Measurements from ENCODE around the gene SCUBE1.

Gene SCUBE1

GRCh38 chr22:43234264-43234988 lies 108.7 kb downstream of the SCUBE1 start:
- DNase-seq: no peak

- DNase-seq: no peak
Measured at GRCh38 chr22:43233529-43233928, 109.6 kb downstream of the SCUBE1 start.

GRCh38 chr22:43232445-43232844 lies 110.7 kb downstream of the SCUBE1 start:
- DNase-seq: no peak

DNA sequence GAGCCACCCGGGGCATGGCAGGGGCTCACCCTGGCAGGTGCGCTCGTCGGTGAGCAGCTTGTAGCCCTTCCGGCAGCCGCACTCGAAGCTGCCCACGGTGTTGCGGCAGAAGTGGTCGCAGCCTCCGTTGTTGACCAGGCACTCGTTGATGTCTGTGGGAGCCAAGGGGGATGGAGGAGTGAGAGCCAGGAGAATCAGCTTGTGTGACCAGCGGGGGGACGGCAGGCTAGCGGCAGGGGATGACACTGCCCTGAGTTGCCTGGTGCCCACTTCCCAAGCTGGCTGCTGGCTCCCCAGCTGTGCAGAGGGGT lies 111.5 kb downstream of the SCUBE1 start:
- DNase-seq: no peak

DNA sequence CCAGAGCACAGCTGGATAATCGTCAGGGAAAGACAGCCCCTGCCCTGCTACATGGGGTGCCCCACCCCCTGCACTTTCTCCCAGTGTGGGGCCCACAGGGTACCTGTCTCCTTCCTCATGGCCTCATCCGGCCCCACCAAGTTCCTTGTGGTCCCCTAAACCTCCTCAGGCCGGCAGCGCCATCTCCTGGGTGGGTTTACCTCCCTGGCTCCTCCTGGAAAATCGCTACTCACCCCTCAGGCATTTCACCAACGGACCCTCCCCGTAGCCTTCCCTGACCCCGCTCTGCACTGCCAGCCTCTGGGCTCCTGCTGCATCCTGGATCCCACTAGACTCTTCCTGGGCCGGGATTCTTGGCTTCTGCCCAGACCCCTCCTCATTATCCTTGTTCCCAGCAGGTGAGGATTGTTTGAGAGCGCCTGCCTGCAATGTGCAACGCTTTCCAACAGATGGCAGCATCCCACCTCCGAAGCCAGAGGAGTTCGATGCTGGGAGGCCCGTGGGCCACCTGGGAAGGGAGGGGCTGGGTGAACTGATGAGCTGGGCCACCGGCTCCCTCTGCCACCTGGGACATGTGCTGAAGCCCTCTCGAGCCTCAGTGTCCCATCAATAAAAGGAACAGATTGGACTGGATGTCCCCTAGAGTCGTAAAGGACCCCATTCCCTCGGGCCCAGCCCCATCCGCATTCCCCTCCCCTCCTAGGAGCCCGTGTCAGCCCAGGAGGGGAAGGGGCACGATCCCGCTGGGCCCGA lies 112.0 kb downstream of the SCUBE1 start:
- peak; percentile 62 for DNase-seq

- no peak for DNase-seq
Measured at GRCh38 chr22:43230571-43230970, 112.6 kb downstream of the SCUBE1 start.

DNA sequence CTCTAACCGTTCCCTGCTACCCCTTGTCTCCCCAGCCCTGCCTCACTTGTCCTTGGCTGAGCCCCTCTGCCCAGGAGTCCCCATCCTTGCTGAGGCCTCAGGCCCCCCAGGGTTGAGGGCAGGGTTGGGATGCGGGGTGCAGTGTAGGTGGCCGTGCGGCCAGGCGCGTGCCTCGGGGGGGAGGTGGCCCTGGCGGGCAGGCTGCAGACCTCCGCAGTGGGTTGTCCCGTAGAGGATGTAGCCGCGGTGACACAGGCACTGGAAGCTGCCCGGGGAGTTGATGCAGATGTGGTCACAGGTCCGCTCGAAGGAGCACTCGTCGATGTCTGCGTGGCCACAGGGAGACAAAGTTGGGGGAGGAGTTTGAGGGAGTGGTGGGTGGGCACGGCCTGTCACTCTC lies 114.3 kb downstream of the SCUBE1 start:
- DNase-seq: no peak

DNA sequence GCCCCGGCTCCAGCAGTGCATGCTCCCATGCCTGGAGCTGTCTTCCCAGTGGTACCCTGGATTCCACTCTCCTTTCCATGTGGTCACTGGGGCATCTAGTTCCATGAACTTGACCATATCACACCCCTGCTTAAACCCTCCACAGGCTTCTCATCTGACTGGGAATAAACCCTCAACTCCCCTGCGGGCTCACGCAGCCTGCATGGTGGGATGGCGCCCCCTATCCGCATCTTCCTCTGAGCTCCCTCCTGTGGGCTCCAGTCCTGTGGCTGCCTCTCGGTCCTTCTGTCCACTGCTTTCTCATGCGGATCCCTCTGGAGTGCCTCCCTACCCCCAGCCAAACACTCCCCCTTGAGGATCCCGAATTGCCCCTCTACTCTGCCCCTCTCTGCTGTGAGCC lies 114.8 kb downstream of the SCUBE1 start:
- DNase-seq: no peak

DNA sequence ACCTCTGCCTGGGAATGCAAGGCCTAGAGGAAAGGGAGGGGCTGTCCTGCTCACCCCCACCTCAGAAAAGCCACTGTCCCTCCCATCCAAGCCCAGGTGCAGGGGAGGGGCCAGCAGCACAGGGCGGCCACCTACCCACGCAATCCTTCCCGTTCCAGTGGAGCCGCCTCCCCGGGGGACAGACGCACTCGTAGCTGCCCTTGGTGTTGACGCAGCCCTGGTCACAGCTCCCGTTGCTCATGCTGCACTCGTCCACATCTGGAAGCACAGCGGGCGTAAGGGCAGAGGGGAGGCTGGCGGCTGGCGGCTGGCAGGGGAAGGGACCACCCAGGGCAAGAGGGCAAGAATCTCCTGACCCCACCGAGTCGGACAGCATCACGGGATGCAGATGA lies 115.9 kb downstream of the SCUBE1 start:
- DNase-seq: no peak

- no peak for DNase-seq
Measured at GRCh38 chr22:43226377-43227238, 116.6 kb downstream of the SCUBE1 start.

DNA sequence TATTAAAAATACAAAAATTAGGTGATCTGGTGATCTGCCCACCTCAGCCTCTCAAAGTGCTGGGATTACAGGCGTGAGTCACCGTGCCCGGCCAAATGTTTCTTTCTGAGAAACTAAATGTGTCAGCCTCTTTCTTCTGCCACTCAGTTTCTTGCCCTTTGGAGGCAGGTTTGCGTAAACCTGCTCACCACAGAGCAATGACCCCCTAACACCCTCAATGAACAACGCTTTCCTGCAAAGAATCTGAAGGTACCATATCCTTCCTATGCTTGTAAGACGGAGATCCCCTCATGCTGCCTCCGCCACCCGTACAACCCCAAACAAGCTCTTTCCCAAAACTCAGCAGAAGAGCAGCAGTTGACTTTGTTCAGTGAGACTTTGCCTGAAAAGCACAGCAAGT lies 117.6 kb downstream of the SCUBE1 start:
- no peak for DNase-seq

DNA sequence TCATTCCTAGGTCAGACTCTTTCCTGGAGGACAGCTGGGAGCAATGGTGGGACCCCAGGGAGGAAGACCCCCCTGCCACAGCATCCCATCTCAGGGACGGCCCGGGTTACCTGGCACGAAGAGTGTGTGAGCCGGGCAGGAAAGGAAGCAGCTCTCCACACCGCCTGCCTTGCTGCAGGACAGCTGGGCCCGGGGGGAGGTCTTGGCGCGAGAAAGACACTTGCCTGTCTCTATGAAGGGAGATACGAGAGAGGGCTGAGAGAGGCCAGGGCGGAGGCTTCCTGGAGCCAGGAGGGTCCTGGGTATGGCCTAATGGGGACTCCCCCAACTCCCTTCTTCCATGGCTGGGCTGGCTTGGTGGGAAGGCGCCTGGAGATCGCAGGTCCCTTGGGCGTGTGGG lies 120.2 kb downstream of the SCUBE1 start:
- DNase-seq: no peak

DNA sequence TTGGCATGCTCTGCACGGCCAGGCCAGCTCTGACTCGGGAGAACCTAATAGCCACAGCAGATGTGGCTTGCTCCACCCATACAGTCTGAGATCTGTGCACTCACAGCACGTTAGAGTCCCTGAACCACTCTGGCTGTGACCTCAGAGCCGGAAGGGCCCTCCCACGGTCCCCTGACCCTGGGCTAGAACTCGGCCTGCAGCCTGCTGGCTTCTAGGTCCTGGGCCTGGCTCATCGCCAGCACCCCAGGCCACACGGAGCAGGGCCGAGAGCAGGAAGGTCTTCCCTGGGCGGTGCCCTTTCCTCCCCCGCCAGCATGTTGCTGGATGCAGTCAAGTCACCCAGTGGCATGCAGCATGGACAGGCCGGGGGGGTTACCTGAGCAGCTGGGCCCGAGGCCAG lies 120.9 kb downstream of the SCUBE1 start:
- no peak for DNase-seq

DNA sequence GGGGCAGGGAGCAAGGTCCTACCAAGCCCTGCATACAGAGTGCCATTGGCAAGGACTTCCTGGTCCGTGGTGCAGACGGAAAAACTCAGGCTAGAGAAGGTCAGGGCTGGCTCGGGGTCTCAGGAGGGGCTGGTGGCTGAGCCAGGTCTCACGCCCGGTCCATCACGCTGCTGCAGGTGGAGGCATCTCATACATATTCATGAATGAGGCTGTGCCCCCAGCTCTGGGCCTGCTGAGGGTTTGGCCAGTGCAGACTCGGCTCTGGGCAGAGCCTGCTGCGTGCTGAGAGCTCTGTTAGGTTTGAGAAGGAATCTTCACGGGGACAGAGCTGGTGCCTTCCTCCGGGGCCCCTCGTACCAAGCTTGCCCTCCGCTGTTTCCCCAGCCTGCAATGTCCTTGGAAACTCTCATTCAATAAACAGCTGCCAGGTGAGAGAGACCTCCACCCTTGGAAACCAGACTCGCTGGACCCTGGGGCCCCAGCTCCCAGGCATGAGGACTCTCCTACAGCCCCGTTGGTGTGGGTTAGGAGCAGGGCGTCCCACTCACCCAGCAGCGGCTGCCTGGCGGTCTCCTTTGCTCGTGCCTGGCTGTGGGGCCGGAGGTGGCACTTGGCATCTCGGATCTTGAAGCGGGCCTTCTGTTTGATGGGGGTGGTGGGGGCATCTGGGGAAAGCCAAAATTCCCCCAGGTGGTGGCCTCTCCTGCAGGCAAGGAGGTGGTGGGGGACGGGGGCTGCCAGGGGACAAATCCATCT lies 122.4 kb downstream of the SCUBE1 start:
- DNase-seq: no peak

- DNase-seq: no peak
Measured at GRCh38 chr22:43218786-43219185, 124.4 kb downstream of the SCUBE1 start.

- no peak for DNase-seq
Measured at GRCh38 chr22:43217285-43218030, 125.7 kb downstream of the SCUBE1 start.

- no peak for DNase-seq
Measured at GRCh38 chr22:43216738-43217137, 126.4 kb downstream of the SCUBE1 start.

DNA sequence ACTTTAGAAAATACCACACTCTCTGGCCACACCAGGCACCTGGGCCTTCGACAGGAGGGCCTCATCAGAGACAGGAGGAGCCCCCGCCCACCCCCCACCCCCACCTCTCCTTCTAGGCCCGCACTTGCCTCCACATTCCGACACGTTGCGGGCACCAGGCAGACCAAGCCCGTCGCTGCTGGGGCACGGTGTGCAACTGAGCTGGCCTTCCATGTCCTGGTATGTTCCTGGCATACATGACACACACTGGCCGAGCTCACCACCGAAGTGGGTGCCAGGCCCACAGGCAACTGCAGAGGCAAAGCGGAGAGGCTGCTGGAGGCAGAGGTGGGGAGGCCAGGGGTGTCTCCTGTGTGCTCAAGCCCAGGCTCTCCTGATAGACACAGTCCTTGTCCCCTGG lies 129.2 kb downstream of the SCUBE1 start:
- DNase-seq: no peak

GRCh38 chr22:43213051-43213450 lies 130.1 kb downstream of the SCUBE1 start:
- DNase-seq: no peak

DNA sequence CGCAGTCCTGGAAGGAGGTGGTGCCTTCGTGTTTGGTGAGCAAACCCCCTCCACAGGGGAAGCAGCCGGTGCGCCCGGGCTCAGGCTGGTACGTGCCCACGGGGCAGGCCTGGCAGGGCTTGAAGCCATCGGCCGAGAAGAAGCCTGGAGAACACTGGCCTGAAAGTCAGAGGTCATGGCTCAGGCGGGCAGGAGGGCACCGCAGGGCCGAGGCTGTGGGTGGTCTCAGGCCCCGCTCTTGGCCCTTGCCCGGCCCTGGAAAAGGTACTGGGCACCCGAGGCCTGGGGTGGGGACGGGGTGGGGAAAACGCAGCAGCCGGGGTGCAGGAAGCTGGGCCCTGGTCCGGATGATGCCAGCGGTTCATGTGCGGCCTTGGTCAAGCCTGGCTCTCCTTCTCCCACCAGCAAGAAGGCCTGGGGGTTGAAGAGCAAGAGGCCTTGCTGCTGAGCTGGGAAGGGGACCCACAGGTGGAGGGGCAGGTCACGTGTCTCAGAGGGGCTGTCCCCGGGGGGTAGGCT lies 130.7 kb downstream of the SCUBE1 start:
- DNase-seq: no peak

DNA sequence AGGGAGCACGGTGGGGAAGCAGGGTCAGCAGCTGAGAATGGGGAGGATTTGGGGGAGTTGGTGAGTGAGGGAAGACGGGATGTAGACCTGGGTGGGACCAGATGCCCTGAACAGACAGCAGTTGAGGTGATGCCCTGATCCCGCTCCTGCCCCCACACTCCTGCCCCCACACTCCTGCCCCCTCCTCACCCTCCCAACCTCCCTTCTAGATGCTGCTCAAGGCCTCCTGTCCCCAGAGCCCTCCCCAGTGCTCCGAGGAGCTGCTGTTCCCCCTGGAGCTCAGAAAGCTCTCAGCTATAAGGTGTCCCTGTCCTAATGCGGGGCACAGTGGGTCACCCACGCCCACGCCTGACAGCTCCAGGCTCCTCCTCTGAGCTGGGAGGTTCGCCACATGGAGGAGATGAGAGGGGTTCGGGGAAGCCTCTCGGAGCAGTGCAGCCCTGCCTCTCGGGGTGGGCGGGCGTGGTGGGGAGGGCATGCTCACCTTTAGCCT lies 131.2 kb downstream of the SCUBE1 start:
- no peak for DNase-seq
